Smooth muscle cell of bladder (primary cell): ENCODE results near the gene CDC42EP2. TPM values are rescaled to one million over a fixed set of nuclear protein-coding genes. Genes with fewer than 3 reads are reported as not detected.

Experiments
- total RNA-seq: library from RNA; depleted of rRNA; stranded (reverse); fragments of >200 nt; gene quantifications from 2 replicates; pipeline ENCODE4 v1.2.3, GENCODE V29; 2014

CDC42EP2 gene, protein sequence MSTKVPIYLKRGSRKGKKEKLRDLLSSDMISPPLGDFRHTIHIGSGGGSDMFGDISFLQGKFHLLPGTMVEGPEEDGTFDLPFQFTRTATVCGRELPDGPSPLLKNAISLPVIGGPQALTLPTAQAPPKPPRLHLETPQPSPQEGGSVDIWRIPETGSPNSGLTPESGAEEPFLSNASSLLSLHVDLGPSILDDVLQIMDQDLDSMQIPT
- total RNA-seq, result 15.0 and 23.2 TPM in 2 replicates

DNA sequence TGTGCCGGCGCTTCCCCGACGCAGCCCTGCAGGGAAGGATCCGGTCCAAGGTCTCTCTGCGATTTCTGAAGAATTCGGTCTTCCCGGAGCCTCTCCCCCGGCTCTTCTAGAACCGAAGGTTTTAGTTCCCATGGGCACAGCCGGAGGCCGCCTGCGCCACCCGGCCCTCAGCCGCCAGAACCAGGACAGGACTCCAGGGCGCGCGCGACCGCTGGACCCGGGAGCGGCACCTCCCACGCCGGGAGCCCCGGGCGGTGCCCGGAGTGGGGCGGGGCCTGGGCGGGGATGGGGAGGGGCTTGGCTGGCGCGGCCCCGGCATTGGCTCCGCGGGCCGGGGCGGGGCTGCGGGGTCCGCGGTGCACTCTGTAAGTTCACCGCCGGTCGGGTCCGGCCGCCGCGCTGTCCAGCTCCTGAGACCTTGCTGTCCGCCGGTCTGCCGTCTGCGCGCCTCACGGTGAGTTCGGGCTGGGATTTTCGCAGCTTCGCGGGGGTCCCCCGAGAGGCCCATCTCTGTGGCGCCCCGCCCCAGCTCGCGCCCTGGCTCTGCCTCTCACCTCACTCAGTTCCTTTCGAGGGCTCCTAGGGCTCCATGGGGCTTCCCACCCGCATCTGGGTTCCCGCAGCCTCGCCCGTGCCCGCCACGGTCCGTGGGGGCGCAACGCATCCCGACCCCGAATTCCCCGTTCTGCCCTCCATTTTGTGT lies at the start of gene CDC42EP2:
TSS of gene CDC42EP2 (plus strand) at position 366 of the 703 bp plus-strand sequence. CDS start 6,033 bp downstream, outside the sequence.

DNA sequence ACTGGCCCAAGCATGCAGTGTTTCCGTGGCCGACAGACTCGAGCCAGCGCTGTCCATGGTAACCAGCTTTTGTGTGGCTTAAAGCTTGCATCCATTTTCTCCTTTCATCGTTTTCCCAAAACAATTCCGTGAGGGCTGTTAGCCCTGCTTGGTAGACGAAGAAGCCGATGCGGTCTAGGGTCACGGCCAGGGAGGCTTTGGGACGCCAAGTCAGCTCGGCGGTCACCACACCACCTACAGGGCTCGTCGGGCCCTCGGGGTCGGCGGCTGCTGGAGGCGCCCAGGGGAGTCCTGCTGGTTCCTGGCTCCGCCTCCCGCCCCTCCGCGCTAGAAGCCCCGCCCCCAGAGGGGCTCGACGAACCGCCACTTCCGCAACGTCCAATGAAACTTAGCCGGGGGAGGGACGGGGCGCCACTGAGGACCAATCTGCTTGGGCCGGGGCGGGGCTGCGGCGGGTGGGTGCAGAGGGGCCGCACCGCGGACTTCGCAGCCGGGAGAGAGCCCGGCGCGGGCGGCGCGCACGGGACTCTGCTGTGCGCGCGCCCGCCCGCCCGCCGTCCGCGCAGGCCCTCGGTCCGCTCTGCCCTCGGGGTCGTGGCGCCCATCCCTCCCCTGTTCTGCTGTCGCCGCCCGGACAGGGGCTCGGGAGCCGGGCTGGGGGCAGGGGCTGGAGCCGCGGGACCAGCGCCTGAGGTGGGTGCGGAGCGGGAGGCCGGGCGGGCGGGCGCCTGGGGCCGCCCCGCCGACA lies 39.8 kb downstream of the CDC42EP2 start, which contains the start of gene TIGD3:
TSS of gene TIGD3 (plus strand) at position 487 of the 748 bp plus-strand sequence. CDS start 1,058 bp downstream, outside the sequence.

Other genes with a start within 250 kb of the CDC42EP2 start
- gene CDCA5, start 230.8 kb upstream of the CDC42EP2 start, total RNA-seq, result 0.85 and 1.2 TPM in 2 replicates
- 36.1 and 36.6 TPM in 2 replicates for gene ZFPL1, start 230.6 kb upstream of the CDC42EP2 start, total RNA-seq
- gene VPS51, start 218.7 kb upstream of the CDC42EP2 start, total RNA-seq, result 150 and 176 TPM in 2 replicates
- gene TM7SF2, start 203.0 kb upstream of the CDC42EP2 start, total RNA-seq, result 22.8 and 28.9 TPM in 2 replicates
- gene ZNHIT2, start 197.2 kb upstream of the CDC42EP2 start, total RNA-seq, result 6.3 and 7.5 TPM in 2 replicates
- gene FAU, start 192.7 kb upstream of the CDC42EP2 start, total RNA-seq, result 477 and 542 TPM in 2 replicates
- gene MRPL49, start 192.5 kb upstream of the CDC42EP2 start, total RNA-seq, result 34.8 and 41.3 TPM in 2 replicates
- 16.8 and 18.1 TPM in 2 replicates for gene SYVN1, start 180.3 kb upstream of the CDC42EP2 start, total RNA-seq
- not detected in 2 replicates for gene SPDYC, start 144.6 kb upstream of the CDC42EP2 start, total RNA-seq
- gene CAPN1, start 132.9 kb upstream of the CDC42EP2 start, total RNA-seq, result 65.3 and 72.6 TPM in 2 replicates
- gene POLA2, start 52.9 kb upstream of the CDC42EP2 start, total RNA-seq, result 1.4 and 1.5 TPM in 2 replicates
- gene DPF2, start 19.0 kb downstream of the CDC42EP2 start, total RNA-seq, result 26.5 and 27.7 TPM in 2 replicates
- 0.14 and 0.18 TPM in 2 replicates for gene TIGD3, start 39.9 kb downstream of the CDC42EP2 start, total RNA-seq
- gene SLC25A45, start 67.8 kb downstream of the CDC42EP2 start, total RNA-seq, result 1.6 and 1.9 TPM in 2 replicates
- 15.8 and 27.3 TPM in 2 replicates for gene FRMD8, start 71.8 kb downstream of the CDC42EP2 start, total RNA-seq
- gene NEAT1, start 107.9 kb downstream of the CDC42EP2 start, total RNA-seq, result 155 and 432 TPM in 2 replicates
- 9,122 and 13,115 TPM in 2 replicates for gene MALAT1, start 184.2 kb downstream of the CDC42EP2 start, total RNA-seq
- 103 and 123 TPM in 2 replicates for gene SCYL1, start 210.2 kb downstream of the CDC42EP2 start, total RNA-seq
- 19.3 and 40.2 TPM in 2 replicates for gene LTBP3, start 243.5 kb downstream of the CDC42EP2 start, total RNA-seq